NCI-H187 treated with DMSO at 0.1 percent for 48 hours (cell line): ENCODE data around the gene CXCL13.
"Not testable (repeated sequence)": the region's sequence is repeated elsewhere in the genome, so short reads cannot be mapped to it uniquely, and the experiment has no call there.

Experiments
- DNase-seq: peaks from one replicate; lab custom pipeline; 2025; lab: John Stamatoyannopoulos, UW

The CXCL13 gene

GRCh38 chr4:77605210-77605902 lies at the start of gene CXCL13:
Gene CXCL13 (plus strand): TSS chr4:77605820. CDS start chr4:77605866, 46 bp downstream.
- DNase-seq: no peak

GRCh38 chr4:77560170-77560569 lies 45.5 kb upstream of the CXCL13 start:
- no peak for DNase-seq

GRCh38 chr4:77561720-77562119 lies 43.9 kb upstream of the CXCL13 start:
- DNase-seq: not testable (repeated sequence)

- DNase-seq: no peak
Measured at GRCh38 chr4:77564231-77564630, 41.4 kb upstream of the CXCL13 start.

- no peak for DNase-seq
Measured at GRCh38 chr4:77566148-77566547, 39.5 kb upstream of the CXCL13 start.

GRCh38 chr4:77567549-77567948 lies 38.1 kb upstream of the CXCL13 start:
- no peak for DNase-seq

- DNase-seq: not testable (repeated sequence)
Measured at GRCh38 chr4:77570508-77571214, 35.0 kb upstream of the CXCL13 start.

GRCh38 chr4:77576351-77576750 lies 29.3 kb upstream of the CXCL13 start:
- no peak for DNase-seq

- no peak for DNase-seq
Measured at GRCh38 chr4:77578145-77578544, 27.5 kb upstream of the CXCL13 start.

GRCh38 chr4:77579406-77580076 lies 26.1 kb upstream of the CXCL13 start:
- DNase-seq: no peak

- no peak for DNase-seq
Measured at GRCh38 chr4:77581724-77582123, 23.9 kb upstream of the CXCL13 start.

- no peak for DNase-seq
Measured at GRCh38 chr4:77582156-77582555, 23.5 kb upstream of the CXCL13 start.

- no peak for DNase-seq
Measured at GRCh38 chr4:77582711-77583110, 22.9 kb upstream of the CXCL13 start.

- no peak for DNase-seq
Measured at GRCh38 chr4:77586951-77587383, 18.7 kb upstream of the CXCL13 start.

- DNase-seq: no peak
Measured at GRCh38 chr4:77590482-77590881, 15.1 kb upstream of the CXCL13 start.

- no peak for DNase-seq
Measured at GRCh38 chr4:77591532-77591931, 14.1 kb upstream of the CXCL13 start.

- DNase-seq: no peak
Measured at GRCh38 chr4:77593101-77593500, 12.5 kb upstream of the CXCL13 start.

GRCh38 chr4:77593993-77594392 lies 11.6 kb upstream of the CXCL13 start:
- no peak for DNase-seq

GRCh38 chr4:77595364-77595973 lies 10.2 kb upstream of the CXCL13 start:
- no peak for DNase-seq

GRCh38 chr4:77599378-77599777 lies 6.2 kb upstream of the CXCL13 start:
- no peak for DNase-seq

- no peak for DNase-seq
Measured at GRCh38 chr4:77600521-77601451, 4.8 kb upstream of the CXCL13 start.
